Measurements from ENCODE around the gene VPS54.
"Not testable (repeated sequence)": the region's sequence is repeated elsewhere in the genome, so short reads cannot be mapped to it uniquely, and the experiment has no call there.

VPS54 gene

GRCh38 chr2:63991173-63991999 is 27.8 kb downstream of the VPS54 start:
- not testable (repeated sequence) for H3K9ac ChIP-seq (ENCODE audit: low read length); H3K27me3 ChIP-seq (ENCODE audit: insufficient read depth, low read length); H4K12ac ChIP-seq (ENCODE audit: low read depth, low read length); H3K4ac ChIP-seq (ENCODE audit: low read depth, low read length); H2BK12ac ChIP-seq (ENCODE audit: low read length); H3K9me3 ChIP-seq (ENCODE audit: insufficient read depth, low read depth, low read length); DNase-seq; H2BK5ac ChIP-seq (ENCODE audit: low read depth, low read length, poor library complexity); H2BK120ac ChIP-seq (ENCODE audit: insufficient read depth, low read length, poor library complexity); H3K4me2 ChIP-seq (ENCODE audit: low read length); H2AFZ ChIP-seq (ENCODE audit: insufficient read depth, low read length, poor library complexity); H3K14ac ChIP-seq (ENCODE audit: low read length); H3K27ac ChIP-seq (ENCODE audit: low read depth, low read length); H3K23ac ChIP-seq (ENCODE audit: low read length); H3K4me3 ChIP-seq (ENCODE audit: low read depth, low read length); H3K36me3 ChIP-seq (ENCODE audit: control insufficient read depth in 1 of 2, insufficient read depth in 2 of 2, low read length in 2 of 2); H4K91ac ChIP-seq (ENCODE audit: low read depth, low read length); H4K8ac ChIP-seq (ENCODE audit: low read depth, low read length); H3K79me1 ChIP-seq (ENCODE audit: low read length); H3K79me2 ChIP-seq (ENCODE audit: control insufficient read depth, insufficient read depth, low read length, poor library complexity); H3K4me1 ChIP-seq (ENCODE audit: control insufficient read depth in 1 of 2, insufficient read depth in 2 of 2, low read length in 2 of 2); H2AK5ac ChIP-seq (ENCODE audit: low read length)
- H3K18ac ChIP-seq (ENCODE audit: low read length) = peak overlapping the region; percentile 52
- WGBS (ENCODE audit: extremely low coverage, insufficient coverage, insufficient read length) = no CpG with 5 or more reads among the region's 12 CpGs

GRCh38 chr2:63990072-63990471 is 29.2 kb downstream of the VPS54 start:
- no CpG with 5 or more reads among the region's 12 CpGs for WGBS (ENCODE audit: extremely low coverage, insufficient coverage, insufficient read length)
- no peak overlapping the region for H4K8ac ChIP-seq (ENCODE audit: low read depth, low read length)
- H4K12ac ChIP-seq (ENCODE audit: low read depth, low read length) = no peak overlapping the region
- no peak overlapping the region for H3K27ac ChIP-seq (ENCODE audit: low read depth, low read length)
- H3K14ac ChIP-seq (ENCODE audit: low read length) = no peak overlapping the region
- peak overlapping the region; percentile 5 for H4K91ac ChIP-seq (ENCODE audit: low read depth, low read length)
- H3K23ac ChIP-seq (ENCODE audit: low read length) = no peak overlapping the region
- H3K36me3 ChIP-seq (ENCODE audit: control insufficient read depth in 1 of 2, insufficient read depth in 2 of 2, low read length in 2 of 2) = peaks cover 0 to 9% of the 10 kb centered on the region in 2 experiments
- H3K4me1 ChIP-seq (ENCODE audit: control insufficient read depth in 1 of 2, insufficient read depth in 2 of 2, low read length in 2 of 2) = peaks cover 7 to 8% of the 10 kb centered on the region in 2 experiments
- H3K4me3 ChIP-seq (ENCODE audit: low read depth, low read length) = no peak overlapping the region
- H3K4ac ChIP-seq (ENCODE audit: low read depth, low read length) = no peak overlapping the region
- peaks cover 7% of the 10 kb centered on the region for H3K79me1 ChIP-seq (ENCODE audit: low read length)
- no peak for DNase-seq
- H2BK5ac ChIP-seq (ENCODE audit: low read depth, low read length, poor library complexity) = no peak overlapping the region
- H3K27me3 ChIP-seq (ENCODE audit: insufficient read depth, low read length) = no peaks in the 10 kb centered on the region
- H2BK120ac ChIP-seq (ENCODE audit: insufficient read depth, low read length, poor library complexity) = no peak overlapping the region
- H2AK5ac ChIP-seq (ENCODE audit: low read length) = no peak overlapping the region
- no peak overlapping the region for H2BK12ac ChIP-seq (ENCODE audit: low read length)
- no peaks in the 10 kb centered on the region for H3K79me2 ChIP-seq (ENCODE audit: control insufficient read depth, insufficient read depth, low read length, poor library complexity)
- no peak overlapping the region for H3K4me2 ChIP-seq (ENCODE audit: low read length)
- H3K18ac ChIP-seq (ENCODE audit: low read length) = peak overlapping the region; percentile 58
- H3K9me3 ChIP-seq (ENCODE audit: insufficient read depth, low read depth, low read length) = no peaks in the 10 kb centered on the region
- no peak overlapping the region for H3K9ac ChIP-seq (ENCODE audit: low read length)
- H2AFZ ChIP-seq (ENCODE audit: insufficient read depth, low read length, poor library complexity) = no peak overlapping the region

GRCh38 chr2:63988842-63989436 is 30.3 kb downstream of the VPS54 start:
- H3K14ac ChIP-seq (ENCODE audit: low read length); H3K27me3 ChIP-seq (ENCODE audit: insufficient read depth, low read length); H4K12ac ChIP-seq (ENCODE audit: low read depth, low read length); H3K36me3 ChIP-seq (ENCODE audit: control insufficient read depth in 1 of 2, insufficient read depth in 2 of 2, low read length in 2 of 2); H3K79me2 ChIP-seq (ENCODE audit: control insufficient read depth, insufficient read depth, low read length, poor library complexity); H2AK5ac ChIP-seq (ENCODE audit: low read length); H3K4me2 ChIP-seq (ENCODE audit: low read length); H3K4ac ChIP-seq (ENCODE audit: low read depth, low read length); H3K79me1 ChIP-seq (ENCODE audit: low read length); H2BK120ac ChIP-seq (ENCODE audit: insufficient read depth, low read length, poor library complexity); H3K27ac ChIP-seq (ENCODE audit: low read depth, low read length); H3K18ac ChIP-seq (ENCODE audit: low read length); H2AFZ ChIP-seq (ENCODE audit: insufficient read depth, low read length, poor library complexity); H4K91ac ChIP-seq (ENCODE audit: low read depth, low read length); H3K23ac ChIP-seq (ENCODE audit: low read length); H3K4me3 ChIP-seq (ENCODE audit: low read depth, low read length); H4K8ac ChIP-seq (ENCODE audit: low read depth, low read length); H3K9ac ChIP-seq (ENCODE audit: low read length); H3K9me3 ChIP-seq (ENCODE audit: insufficient read depth, low read depth, low read length); H2BK12ac ChIP-seq (ENCODE audit: low read length); H2BK5ac ChIP-seq (ENCODE audit: low read depth, low read length, poor library complexity); H3K4me1 ChIP-seq (ENCODE audit: control insufficient read depth in 1 of 2, insufficient read depth in 2 of 2, low read length in 2 of 2): not testable (repeated sequence)
- WGBS (ENCODE audit: extremely low coverage, insufficient coverage, insufficient read length) = no CpG with 5 or more reads among the region's 12 CpGs
- DNase-seq = peak; percentile 22 to 42

- no peak overlapping the region for H3K4me3 ChIP-seq (ENCODE audit: low read depth, low read length)
- H3K23ac ChIP-seq (ENCODE audit: low read length) = no peak overlapping the region
- no CpG with 5 or more reads among the region's 6 CpGs for WGBS (ENCODE audit: extremely low coverage, insufficient coverage, insufficient read length)
- H2AFZ ChIP-seq (ENCODE audit: insufficient read depth, low read length, poor library complexity) = no peak overlapping the region
- peak overlapping the region; percentile 37 for H3K14ac ChIP-seq (ENCODE audit: low read length)
- H3K4me2 ChIP-seq (ENCODE audit: low read length) = no peak overlapping the region
- H4K12ac ChIP-seq (ENCODE audit: low read depth, low read length) = no peak overlapping the region
- H2BK120ac ChIP-seq (ENCODE audit: insufficient read depth, low read length, poor library complexity) = peak overlapping the region; percentile 22
- peak overlapping the region; percentile 71 for H3K18ac ChIP-seq (ENCODE audit: low read length)
- no peaks in the 10 kb centered on the region for H3K79me2 ChIP-seq (ENCODE audit: control insufficient read depth, insufficient read depth, low read length, poor library complexity)
- H3K79me1 ChIP-seq (ENCODE audit: low read length) = no peaks in the 10 kb centered on the region
- no peaks in the 10 kb centered on the region for H3K9me3 ChIP-seq (ENCODE audit: insufficient read depth, low read depth, low read length)
- no peaks in the 10 kb centered on the region for H3K27me3 ChIP-seq (ENCODE audit: insufficient read depth, low read length)
- no peak overlapping the region for H4K91ac ChIP-seq (ENCODE audit: low read depth, low read length)
- no peak overlapping the region for H3K27ac ChIP-seq (ENCODE audit: low read depth, low read length)
- DNase-seq = peak; percentile 11 to 63
- no peak overlapping the region for H2BK5ac ChIP-seq (ENCODE audit: low read depth, low read length, poor library complexity)
- H3K9ac ChIP-seq (ENCODE audit: low read length) = no peak overlapping the region
- H3K4me1 ChIP-seq (ENCODE audit: control insufficient read depth in 1 of 2, insufficient read depth in 2 of 2, low read length in 2 of 2) = peaks cover 0 to 3% of the 10 kb centered on the region in 2 experiments
- no peak overlapping the region for H2BK12ac ChIP-seq (ENCODE audit: low read length)
- H2AK5ac ChIP-seq (ENCODE audit: low read length) = no peak overlapping the region
- H4K8ac ChIP-seq (ENCODE audit: low read depth, low read length) = no peak overlapping the region
- H3K4ac ChIP-seq (ENCODE audit: low read depth, low read length) = no peak overlapping the region
- no peaks in the 10 kb centered on the region for H3K36me3 ChIP-seq (ENCODE audit: control insufficient read depth in 1 of 2, insufficient read depth in 2 of 2, low read length in 2 of 2)
Observed at GRCh38 chr2:63984606-63985359, 34.4 kb downstream of the VPS54 start.
